EL (cell line): ENCODE measurements around the gene DTL.

ENCODE experiments used
- DNase-seq: peaks from one replicate; pipeline ENCODE4 v3.0.0-alpha.2; 2016

Gene DTL

GRCh38 chr1:212135166-212135565 is 99.6 kb downstream of the DTL start:
- DNase-seq, result no peak

GRCh38 chr1:212137854-212138253 is 102.3 kb downstream of the DTL start:
- no peak for DNase-seq

- DNase-seq, result no peak
These were observed 102.9 kb downstream of the DTL start for GRCh38 chr1:212138457-212138856.

GRCh38 chr1:212139526-212140135 is 104.1 kb downstream of the DTL start:
- DNase-seq, result no peak

GRCh38 chr1:212141404-212141803 is 105.9 kb downstream of the DTL start:
- DNase-seq, result no peak

GRCh38 chr1:212142883-212143530 is 107.5 kb downstream of the DTL start:
- DNase-seq, result no peak

GRCh38 chr1:212147581-212148033 is 112.1 kb downstream of the DTL start:
- no peak for DNase-seq

- no peak for DNase-seq
These were observed 114.0 kb downstream of the DTL start for GRCh38 chr1:212149566-212149965.

GRCh38 chr1:212152308-212152693 is 116.8 kb downstream of the DTL start:
- no peak for DNase-seq

GRCh38 chr1:212152869-212153268 is 117.3 kb downstream of the DTL start:
- no peak for DNase-seq

- DNase-seq, result no peak
These were observed 118.1 kb downstream of the DTL start for GRCh38 chr1:212153635-212154034.
